Stimulated activated CD4-positive, alpha-beta T cell treated with anti-CD3 and anti-CD28 coated beads, Interleukin-1b, Interleukin-23, amount 100 ng/mL, for 4 hours (primary cell): ENCODE measurements around the gene WDR1.

ENCODE experiments used
- DNase-seq, 2 donors: peaks; one replicate each; pipeline ENCODE4 v3.0.0-alpha.2; 2020; ENCODE audit warnings: low read depth in 2 of 2

Gene WDR1

DNA sequence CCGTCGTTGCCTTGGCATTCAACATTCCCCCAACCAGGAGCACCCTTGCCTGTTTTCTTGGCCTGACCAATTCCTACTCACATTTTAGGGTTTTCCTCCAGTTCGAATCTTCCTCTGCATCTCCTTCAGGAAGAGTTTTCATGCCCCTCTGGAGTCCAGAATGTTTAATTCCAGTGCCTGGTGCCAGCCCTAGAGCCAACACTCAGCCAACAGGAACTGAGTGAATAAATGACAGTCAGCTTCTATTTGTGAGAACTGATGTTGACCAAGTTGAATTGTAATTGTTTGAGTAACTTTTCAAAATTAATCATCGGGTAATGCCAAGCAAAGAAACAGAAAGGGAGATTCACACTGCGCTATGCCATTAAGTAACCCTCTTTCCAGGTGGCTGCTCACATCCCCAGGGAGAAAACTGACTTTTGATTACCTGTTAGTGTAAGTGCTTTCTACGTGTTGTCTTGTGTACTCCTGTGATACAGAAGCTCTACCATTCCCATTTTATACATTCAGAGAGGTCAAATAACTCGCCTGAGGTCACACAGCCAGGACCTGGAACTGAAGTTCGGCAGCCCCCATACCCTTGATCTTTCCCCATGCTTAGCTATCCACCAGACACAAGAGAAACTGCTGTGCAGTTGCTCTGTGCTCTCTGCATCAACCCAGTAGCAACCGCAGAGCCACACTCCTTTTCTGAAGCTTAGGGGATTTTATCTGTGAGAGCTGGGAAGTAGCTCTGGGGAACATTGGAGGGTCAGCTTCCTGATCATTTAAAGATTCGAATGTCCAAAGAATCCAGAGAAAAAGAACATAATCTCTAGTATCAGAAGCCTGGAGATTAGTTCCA lies 76.3 kb downstream of the WDR1 start:
- DNase-seq, result no peak

DNA sequence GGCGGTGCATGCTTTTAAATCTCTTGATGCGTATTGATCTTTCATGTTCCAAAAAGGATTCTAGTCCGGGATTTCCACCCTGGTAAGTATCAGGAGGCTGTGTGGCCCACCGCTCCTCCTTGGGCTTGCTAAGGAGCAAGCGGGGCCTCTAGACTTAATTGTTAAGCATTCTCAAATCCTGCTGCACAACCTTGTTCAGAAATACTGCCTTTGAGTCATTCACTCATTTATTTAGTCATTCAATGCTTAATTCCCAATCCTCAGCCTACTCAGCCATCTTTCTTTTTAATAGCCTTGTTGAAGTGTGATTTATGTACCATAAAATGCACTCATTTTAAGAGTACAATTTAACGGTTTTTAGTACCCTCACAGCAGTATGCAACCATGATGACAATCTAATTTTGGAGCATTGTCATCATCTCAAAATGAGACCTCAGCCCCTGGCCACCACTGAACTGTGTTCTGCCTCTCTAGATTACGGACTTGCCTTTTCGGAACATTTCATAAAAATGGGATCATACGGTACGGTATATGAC lies 79.7 kb downstream of the WDR1 start:
- no peak for DNase-seq

DNA sequence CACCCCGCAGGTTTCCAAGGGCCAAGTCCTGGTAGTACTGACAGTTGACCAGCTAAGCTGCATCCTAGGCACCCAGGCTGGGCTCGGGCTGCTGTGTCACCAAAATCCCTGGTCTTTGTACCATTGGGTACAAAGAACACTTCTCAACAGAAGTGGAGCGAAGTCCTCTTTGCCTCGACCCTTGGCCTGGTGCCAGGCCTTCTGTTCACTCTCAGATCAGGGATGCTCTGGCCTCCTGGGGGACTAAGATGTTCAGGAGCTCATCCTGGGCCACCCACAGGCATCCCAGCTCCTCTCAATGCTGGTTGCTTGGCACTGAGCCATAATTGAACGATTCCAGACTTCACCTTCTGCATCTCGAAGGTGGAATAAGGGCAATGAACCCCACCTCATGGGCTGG lies 81.5 kb downstream of the WDR1 start:
- no peak for DNase-seq

DNA sequence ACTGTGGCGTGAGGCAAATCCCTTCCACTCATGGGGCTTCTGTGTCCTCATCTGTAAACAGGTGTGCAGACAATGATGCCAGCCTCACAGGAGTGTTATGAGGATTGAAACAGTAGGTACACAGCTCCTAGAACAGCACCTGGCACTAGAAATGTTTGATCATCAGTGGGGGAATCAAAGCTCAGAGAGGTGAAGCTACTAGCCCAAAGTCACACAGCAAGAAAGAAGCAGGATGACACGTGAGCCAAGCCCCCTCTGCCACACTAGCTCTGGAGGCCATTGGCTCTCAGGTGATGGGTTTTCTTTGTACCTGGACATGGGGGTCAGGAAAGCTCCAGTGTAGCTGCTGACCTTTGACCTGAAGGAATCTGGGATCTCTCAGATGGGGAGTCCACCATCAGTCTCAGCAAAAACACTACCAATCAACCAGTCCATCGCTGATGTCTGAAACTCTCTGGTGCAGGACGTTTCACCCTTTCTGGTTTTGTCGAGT lies 81.9 kb downstream of the WDR1 start:
- no peak for DNase-seq

DNA sequence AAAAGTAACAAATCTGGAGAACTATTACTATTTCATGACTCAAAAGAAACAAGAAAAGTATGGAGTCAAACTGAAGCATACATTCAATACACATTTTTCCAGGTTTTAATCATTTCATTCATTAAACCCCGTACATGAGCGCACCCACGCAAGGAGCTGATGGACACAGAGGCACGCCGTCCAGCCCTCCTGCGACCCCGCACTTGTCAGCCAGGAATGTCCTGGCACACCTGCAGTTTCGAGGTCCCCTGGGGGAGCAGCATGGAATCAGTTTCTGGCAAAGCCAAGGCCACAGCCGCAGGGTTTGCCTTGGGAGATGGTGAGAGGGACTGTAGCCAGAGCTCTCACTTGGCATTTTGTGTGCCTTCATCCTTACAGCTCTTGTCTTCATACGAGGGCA lies 82.5 kb downstream of the WDR1 start:
- DNase-seq, result no peak

DNA sequence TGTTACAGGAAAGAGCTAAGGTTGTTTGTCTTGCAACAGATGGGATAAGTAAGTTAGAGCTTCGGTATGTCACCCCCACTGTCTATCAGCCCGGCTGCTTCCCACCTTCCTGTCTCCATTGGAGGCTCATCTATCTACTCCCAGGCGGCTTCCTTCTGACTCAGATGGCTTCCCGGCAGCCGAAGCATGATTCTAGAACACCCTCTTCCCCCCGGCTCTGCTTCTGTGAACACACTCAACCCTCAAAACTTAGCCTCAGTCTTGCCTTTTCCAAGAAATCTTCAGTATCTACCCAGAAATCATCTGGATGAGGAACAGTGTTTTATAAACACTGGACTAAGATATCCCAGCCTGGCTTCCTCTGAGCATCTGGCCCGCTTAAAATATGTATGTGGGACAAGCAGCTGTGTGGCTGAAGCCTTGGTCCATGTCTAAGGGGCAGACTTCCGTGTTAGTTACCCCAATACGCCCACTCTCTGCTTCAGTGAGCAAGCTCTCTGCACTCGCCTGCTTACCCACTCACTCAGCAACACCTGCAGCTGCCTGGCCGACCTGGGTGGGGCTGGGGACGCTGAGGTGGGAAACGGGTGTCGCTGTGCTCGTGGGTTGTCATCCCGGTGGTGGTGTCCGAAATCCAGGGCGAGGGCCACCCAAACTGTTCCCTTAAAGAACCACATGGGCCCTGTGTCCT lies 83.3 kb downstream of the WDR1 start:
- DNase-seq, result no peak

DNA sequence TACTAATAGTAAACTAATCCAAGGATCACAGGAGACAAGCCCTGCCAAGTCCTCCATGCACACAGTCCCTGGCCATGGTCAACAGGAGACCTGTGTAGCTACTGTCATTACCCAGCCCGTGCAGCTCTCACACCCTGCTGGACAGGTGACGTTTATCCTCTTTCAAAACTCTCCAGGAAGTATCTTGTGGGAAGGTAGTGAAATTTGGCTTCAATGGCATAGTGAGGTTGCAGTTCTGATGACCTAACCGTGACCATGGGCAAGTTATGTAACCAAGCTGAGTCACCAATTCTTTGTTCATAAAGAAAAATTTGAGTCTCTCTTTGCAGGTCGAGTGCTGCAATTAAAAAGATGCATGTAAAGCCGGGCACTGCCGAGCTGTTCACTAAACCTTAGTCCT lies 84.0 kb downstream of the WDR1 start:
- DNase-seq, result no peak

DNA sequence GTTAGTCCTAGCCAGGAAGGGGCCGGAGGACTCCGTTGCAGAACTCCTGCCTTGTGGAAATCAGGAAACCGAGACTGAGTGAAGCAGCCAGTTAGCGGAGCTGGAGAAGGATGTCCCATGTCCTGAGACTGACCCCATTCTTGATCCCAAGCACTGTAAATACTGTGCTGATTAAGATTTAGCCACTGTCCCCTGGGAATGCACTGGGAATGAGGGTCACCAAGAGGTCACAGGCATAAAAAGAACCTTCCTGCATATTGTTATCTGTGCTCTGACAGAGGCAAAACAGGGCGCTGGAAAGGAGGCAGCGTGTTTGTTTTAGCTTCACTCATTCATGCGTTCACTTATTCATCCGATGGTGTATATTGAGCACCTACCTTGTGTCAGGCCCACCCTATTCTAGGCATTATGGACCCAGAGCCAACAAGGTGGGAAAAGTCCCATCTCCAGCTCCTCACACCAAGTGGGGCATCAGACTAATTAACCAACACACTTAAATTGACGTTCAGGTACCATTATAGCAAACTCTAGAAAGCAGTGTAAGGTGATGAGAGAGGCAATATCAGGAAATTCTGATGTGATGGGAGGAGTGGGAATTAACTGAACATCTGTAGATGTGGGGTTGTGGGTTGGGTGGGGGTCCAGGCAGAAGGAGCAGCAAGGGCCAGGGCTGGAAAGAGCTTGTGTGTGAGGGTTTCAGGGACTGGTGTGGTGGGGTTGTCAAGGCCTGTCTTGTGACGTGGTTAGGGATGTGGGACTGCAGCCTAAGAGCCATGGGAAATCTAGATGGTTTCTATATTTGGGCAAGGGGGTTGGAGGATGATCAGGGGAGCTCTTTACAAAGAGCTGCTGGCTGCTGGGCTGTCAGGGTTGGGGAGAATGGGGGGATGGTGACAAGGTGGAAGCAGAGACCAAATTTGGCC lies 84.7 kb downstream of the WDR1 start:
- no peak for DNase-seq

DNA sequence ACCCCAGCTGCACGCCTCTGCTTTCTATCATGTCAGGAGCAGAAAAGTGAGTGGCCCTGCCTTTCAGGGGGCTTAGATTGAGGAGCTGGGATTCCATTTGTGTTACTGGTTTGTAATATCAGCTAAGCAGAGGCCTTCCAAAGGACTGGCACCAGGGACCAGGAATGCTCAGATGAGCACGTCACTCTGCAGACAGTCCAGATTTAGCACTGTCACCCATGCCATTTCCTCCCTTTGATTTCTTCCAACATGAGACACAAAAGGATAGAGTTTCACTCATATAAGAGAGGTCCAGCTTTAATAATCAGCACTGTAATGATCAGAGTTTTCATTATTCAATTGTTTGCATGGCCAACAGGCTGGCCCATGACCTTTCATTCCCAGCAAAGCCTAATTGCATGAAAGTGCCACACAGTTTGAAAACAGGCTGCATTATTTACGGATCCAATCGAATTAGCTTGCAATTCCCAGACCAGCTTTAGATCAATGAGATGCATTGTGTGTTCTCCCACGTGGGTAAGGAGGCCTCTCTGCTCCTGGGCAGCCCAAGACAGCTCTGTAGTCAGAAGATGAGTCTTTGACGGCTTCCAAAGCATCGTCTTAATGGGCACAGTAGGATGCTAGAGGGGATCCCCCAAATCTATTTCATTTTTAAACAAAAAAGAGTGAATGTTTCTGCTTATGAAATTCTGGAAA lies 85.5 kb downstream of the WDR1 start:
- no peak for DNase-seq

DNA sequence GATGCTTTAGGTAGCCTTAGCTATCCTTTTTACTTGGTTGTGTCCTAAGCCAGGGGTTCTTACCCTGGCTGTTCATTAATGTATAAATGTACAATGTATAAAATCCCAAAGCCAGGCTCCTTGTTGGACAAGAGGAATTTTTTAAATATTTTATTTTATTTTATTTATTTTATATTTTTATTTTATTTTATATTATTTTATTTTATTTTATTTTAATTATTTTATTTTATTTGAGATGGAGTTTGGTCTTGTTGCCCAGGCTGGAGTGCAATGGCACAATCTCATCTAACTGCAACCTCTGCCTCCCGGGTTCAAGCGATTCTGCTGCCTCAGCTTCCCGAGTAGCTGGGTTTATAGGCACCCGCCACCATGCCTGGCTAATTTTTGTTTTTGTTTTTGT lies 87.2 kb downstream of the WDR1 start:
- DNase-seq, result no peak

DNA sequence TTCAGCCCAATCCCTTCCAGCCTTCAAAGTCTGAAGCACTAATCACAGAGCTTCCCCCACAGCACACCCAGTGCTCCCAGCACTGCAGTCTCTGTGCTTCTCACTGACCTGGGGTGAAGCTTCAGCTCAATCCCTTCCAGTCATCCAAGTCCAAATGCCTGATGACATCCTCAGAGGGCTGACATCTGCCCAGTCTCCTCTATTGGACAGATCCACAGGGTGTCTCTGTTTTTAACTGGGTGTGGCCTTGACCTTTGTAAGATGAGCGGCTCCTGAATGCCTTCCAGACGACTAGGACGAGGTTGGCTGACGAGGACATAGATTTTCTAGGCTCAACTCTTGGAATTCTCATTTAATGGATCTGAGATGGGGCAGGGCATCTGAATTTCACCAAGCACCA lies 87.7 kb downstream of the WDR1 start:
- no peak for DNase-seq

DNA sequence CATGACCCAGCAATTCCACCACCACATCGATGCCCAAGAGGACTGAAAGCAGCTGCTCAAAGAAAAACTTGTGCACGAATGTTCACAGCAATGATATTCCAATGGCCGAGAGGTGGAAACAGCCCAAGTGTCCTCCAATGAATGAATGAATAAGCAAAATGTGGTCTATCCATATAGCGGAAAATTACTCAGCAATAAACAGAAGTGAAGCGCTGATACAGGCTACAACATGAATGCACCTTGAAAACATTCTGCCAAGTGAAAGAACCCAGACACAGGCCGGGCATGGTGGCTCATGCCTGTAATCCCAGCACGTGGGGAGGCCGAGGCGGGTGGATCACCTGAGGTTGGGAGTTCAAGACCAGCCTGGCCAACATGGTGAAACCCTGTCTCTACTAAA lies 90.1 kb downstream of the WDR1 start:
- DNase-seq, result no peak

DNA sequence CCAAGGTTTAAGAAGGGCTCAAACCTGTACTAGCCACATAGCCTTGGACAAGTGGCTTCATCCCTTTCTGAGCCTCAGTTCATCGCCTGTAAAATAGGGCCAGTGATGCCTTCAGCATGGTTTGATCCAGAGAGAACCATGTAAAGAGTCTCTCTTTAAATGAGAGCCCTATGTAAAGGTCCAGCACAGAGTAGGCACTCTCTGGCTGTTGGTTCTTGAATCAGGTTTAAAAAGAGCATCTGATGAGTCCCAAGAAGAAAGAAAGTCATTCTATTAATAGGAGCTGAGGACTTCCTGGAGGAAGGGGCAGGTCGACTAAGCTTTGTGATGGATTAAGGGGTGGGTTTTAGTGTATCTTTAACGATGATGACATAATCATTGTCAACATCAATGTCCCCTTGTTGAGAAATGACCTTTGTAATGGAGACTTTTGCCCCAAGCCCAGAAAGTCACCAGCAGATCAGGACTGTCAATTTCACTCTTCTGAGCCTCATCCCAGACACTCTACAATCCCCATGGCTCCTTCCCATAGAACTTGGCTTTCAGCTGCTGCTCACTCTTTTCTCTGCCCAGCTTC lies 91.3 kb downstream of the WDR1 start:
- DNase-seq, result no peak
